HG03103 (cell line): Measurements from ENCODE around the gene PALS1.

ENCODE experiments used
- ATAC-seq: cut with Tn5 transposase; IDR thresholded peaks from one replicate; pipeline ENCODE4 v1.9.1; 2021; ENCODE audit warnings: low read depth; ENCODE audit not compliant: unreplicated experiment

The PALS1 gene

DNA sequence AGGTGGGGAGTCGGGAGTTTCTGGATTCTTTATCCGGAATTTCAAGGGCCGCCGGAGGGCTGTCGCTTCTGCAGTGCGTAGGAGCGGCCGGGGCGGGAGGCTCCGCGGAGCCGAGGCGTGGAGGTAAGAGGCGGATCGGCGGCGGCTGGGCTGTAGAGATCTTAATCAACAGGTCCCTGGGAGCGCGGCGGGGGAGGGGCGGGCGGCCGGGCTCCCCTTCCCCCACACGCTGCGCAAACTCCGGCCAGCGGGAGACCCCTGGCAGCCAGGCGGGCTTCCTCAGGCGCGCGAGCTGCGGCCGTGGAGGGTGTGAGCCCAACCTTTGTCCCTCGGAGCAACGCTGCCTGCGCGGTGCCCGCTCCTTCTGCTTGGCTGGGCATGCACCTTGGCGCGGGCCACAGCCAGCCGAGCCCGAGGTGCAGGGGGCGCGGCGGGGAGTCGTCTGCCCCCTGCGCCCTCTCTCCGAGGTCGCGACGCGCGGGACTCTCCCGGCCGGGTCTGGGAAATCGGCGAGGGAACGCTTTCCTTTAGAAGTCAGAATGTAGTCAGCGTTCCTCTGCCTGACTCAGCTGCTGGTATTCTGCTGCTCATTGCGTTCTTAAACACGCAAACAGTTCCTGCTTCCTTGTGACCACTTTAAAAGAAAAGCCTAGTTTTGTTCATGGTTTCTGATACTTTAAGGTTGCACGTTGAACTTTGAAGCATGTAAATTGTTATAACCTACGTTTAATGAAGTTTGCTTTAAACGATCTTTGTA, at the start of gene PALS1:
TSS of gene PALS1 (plus strand) at position 25 of the 757 bp plus-strand sequence. CDS start 37,736 bp downstream, outside the sequence.
- ATAC-seq = peak; percentile 30

GRCh38 chr14:67191768-67192290, 49.4 kb upstream of the PALS1 start:
- ATAC-seq = no peak

GRCh38 chr14:67192366-67192765, 48.9 kb upstream of the PALS1 start:
- no peak for ATAC-seq

GRCh38 chr14:67195279-67195678, 46.0 kb upstream of the PALS1 start:
- ATAC-seq = no peak

GRCh38 chr14:67199016-67199415, 42.2 kb upstream of the PALS1 start:
- ATAC-seq = no peak

- ATAC-seq = no peak
These were observed 33.4 kb upstream of the PALS1 start for GRCh38 chr14:67207810-67208209.

DNA sequence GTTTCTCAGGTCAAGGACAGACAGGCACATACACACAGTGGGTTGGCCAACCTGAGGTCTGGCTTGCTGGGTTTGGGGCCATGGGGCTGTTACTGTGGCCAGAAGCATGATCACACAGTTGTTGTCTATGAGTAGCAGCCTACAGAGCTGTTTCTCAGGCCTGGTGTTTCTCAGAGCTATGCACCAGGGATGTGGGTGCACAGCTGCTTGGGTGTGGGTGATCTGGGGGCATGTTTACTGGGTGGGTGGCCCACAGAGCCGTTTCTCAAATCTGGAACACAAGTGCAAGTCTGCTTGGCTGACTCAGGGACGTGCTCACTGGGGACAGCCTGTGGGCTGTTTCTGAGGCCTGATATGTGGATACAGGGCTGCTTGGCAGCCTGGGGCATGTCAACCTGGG, 23.1 kb upstream of the PALS1 start:
- no peak for ATAC-seq

DNA sequence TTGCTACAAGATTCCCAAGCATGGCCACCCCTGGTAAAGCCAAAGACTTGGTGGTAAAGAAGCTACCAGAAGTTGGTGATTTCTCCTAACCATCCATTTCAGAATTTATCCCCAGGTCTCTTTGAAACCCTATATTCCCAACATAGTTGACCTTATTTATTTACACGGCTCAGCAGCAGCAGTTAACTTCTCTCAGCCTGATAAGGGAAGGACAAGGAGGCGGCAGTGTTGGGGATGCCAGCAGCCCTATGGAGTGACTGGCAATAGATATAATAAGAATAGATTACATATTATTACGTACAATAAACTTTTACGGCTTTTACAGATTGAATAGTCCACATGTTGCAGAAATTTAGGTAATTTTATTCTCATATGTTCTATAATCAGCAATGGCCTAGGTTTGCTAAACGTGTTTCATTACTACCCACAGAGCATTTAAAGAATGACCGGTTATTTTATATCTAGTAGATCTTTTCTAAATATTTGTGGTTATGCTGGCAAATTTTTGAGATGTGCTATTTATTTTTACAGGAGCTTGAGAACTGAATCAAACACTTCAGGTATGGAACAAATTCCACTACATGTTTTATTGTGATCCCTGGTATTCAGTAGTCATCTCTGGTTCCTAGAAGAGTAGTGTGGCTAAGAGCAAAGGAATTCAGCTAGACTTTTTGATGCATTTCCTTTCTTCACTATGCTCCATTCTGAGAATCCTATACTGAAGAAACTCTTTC, 19.8 kb upstream of the PALS1 start:
- ATAC-seq = no peak

DNA sequence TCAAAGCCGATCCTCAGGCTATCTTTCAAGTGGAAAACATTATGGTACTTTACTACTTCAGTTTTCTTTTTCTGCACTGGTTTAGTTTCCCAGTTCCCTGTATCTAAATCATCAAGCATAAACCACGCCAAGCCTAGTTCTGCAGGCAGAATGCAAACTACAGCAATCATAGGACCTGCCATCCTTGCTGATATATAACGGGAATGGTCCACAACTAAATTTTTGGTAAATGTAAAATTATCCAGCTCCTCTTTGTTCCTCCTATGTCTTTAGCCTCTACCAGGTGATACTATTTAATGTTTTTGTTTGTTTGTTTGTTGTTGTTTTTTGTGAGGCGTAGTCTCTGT, 19.3 kb upstream of the PALS1 start:
- no peak for ATAC-seq

DNA sequence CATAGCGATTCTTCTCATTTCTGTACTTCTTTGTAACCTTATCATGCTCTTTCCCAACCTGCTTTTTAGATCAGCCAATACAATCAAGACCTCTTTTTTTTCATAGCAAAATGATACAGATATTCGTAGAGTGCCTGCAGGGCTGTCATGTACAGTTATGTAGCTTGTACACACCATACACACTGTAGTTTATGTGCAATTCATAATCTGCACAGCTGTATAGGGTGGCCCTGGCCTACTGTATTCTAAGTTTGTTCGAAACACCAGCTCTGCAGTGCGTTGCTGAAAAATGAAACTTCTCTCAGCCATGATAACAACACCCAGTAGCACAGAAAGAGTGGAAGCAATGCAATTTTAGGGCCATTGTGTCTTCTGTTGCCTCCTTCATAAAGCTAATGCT, 15.7 kb upstream of the PALS1 start:
- ATAC-seq = no peak

DNA sequence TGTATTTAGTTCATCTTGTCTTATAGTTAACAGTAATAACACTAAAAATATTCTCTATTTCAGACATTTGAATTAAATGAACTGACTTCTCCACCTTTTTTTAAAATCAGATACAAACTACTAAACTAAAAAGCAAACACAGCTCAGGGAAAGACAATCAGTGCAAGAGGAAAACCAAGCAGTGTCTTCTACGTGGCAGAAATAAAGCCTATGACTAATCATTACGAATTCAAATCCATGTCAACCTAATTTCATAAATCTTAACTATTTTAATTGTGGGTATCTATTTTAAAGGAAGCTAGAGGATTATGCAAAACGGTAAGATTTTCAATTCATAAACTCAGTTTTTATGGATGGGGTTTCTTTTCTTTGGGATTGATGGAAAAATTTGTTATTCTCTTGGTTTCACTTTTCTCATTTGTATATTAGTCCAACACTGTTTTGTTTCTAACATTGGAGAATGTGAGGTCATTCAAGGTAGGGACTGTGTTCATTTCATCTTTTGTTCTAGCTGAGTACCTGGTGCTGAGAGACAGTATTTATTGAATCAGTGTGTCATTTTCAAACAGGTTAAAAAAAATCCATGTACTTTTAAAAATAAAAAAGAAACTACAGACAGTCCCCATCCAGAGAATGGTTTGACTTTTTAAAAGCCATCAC, 12.8 kb upstream of the PALS1 start:
- no peak for ATAC-seq

GRCh38 chr14:67232066-67232465, 9.2 kb upstream of the PALS1 start:
- ATAC-seq = no peak

GRCh38 chr14:67232621-67233020, 8.6 kb upstream of the PALS1 start:
- ATAC-seq = no peak

DNA sequence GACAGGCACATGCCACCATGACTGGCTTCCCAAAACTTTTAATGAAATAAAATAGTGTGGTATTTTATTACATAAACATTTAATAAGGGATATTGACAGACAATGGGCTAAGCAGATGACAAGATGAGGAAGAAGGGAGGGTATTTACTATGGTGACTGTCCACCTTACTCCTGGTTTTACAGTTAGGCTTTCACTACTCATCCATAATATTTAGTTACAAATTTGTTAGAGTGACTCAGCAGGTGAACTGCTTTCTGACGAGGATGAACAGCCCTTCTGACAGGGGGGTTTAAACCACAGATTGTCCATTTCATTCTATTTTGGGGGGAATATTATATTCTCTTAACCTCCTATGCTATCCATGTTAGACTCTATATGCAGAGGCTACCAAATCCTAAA, 3.6 kb upstream of the PALS1 start:
- ATAC-seq = no peak

GRCh38 chr14:67239582-67239981, 1.7 kb upstream of the PALS1 start:
- no peak for ATAC-seq

DNA sequence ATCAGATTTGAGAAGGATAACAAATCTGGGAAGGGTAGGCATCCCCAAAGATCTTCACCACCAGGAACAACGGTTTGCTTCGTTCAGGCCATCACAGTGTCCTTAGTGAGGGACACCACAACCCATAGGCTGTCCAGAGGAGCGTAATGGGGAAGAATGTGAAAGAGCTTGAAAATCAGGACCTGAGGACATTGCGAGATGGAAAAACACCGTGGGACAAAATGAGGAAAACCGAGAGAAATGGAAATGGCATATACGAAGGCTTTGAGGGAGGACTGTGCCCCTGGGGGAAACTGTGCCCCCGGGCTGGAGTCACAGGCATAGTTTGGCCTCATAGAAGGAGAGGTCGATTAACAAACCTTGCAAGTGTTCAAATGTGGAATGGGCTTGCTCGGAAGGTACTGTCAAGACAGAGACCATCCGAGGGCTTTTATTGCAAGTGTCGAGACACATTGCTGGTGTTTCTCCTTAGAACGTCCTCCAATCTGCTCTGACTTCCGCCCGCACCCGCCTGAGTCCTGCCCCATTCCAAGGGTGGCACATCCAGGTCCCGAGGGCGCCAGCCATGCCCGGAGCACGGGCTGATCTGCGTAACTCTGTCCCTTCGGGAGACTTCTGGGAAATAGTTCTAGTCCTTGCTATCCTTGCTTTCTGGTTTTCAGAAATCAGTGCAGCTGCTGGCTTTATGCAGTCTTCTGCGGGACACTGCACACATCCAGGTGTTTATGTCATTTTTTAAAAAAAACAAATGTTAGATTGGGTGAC, 885 bp upstream of the PALS1 start:
- ATAC-seq = peak; percentile 13

- peak; percentile 87 for ATAC-seq
These were observed 241 bp upstream of the PALS1 start for GRCh38 chr14:67240978-67241410.

DNA sequence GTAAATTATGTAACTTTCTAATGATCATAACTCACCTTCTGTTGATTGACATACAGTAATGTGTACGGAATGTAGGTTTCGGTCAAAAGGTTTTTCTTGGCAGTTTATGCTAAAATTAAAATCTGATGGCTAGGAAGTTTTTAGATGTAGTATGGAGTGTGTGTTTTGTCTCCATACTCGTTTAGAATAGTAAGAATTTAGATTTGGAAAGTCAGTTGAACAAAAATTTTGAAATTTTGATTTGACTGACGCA, 859 bp downstream of the PALS1 start:
- no peak for ATAC-seq

DNA sequence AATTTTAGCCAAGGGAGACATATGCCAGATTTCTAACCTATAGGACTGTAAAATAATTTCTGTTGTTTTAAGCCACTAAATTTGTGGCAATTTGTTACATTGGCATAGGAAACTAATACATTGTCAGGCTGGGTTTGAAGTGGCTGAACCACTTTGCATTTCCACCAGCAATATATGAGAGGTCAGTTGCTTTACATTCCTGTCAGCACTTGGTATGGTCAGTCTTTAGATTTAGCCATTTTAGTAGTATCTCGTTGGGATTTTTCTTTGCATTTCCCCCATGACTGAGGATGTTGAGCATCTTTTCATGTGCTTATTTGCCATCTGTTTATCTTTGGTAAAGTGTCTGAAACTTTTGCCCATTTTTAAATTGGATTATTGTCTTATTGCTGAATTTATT, 3.9 kb downstream of the PALS1 start:
- no peak for ATAC-seq

- ATAC-seq = no peak
These were observed 10.5 kb downstream of the PALS1 start for GRCh38 chr14:67251573-67252226.
